ENCODE results near the gene TM6SF1. TPM values are rescaled to one million over a fixed set of nuclear protein-coding genes. Genes with fewer than 3 reads are reported as not detected.

The TM6SF1 gene
- total RNA-seq: 10 to 100 TPM; 10.4 to 15.5 (median 12.6) TPM
- 10.4 TPM for total RNA-seq (2013)

DNA sequence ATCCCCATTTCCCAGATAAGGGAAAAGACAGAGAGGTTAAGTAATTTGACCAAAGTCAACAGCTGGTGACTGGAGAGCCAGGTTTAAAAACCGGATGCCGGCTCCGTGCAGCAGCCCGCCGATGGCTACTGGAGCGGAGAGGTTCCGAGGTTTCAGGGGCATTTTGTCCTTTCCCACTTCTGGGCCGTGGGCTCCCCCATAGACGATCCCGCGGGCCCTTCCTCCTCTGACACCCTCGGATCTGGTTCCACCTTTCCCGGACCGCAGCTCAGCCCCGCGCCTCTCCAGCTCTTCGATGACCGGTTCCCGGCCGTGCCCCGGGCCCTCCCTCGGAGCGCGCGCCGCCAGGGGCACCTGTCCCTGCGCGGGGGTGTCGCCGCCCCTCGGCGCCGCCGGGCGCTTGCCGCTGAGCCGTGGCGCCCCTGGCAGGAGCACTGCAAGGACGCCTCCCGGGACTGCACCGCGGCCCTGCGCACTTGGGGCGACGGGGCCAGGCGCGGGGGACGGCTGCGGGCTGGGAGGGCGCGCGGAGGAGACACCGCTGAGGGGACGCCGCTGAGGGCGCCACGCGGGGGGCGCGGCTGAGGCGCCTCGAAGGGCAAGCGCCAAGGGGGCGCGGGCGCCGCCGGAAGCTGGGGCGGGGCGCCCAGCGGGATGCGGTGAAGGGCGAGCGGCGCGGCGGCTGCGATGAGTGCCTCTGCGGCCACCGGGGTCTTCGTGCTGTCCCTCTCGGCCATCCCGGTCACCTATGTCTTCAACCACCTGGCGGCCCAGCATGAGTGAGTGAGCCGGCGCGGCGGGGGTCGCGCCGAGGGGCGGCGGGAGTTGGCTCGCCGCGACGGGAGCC, at the start of gene TM6SF1:
Gene TM6SF1 (plus strand): TSS at position 652 of the 847 bp plus-strand sequence. CDS start 36 bp downstream, at position 688.
- H3K9me3 Mint-ChIP-seq: no peaks in the 10 kb centered on the region
- H3K4me1 ChIP-seq (ENCODE audit: control insufficient read depth, insufficient read depth, low read length): peaks cover 25% of the 10 kb centered on the region
- DNase-seq (peak; percentile 17 to 42), ATAC-seq (peak; percentile 52 to 56 (median 55))
- no peaks in the 10 kb centered on the region for H3K9me3 ChIP-seq (ENCODE audit: control insufficient read depth, insufficient read depth, low read length)
- H3K27ac Mint-ChIP-seq: peak within 1 kb of the TSS; percentile 69 to 96
- H3K4me3 ChIP-seq (ENCODE audit: low read length): peak within 1 kb of the TSS; percentile 47
- H3K4me1 Mint-ChIP-seq: peaks cover 26 to 38% of the 10 kb centered on the region in 2 donors
- peak within 1 kb of the TSS; percentile 97 for H3K4me3 Mint-ChIP-seq
- H3K36me3 Mint-ChIP-seq: no peaks in the 10 kb centered on the region
- H3K27ac ChIP-seq (ENCODE audit: low read length): peak within 1 kb of the TSS; percentile 68
- H3K27me3 Mint-ChIP-seq (ENCODE audit: low read depth in 2 of 2): peaks cover 5 to 8% of the 10 kb centered on the region in 2 donors
- WGBS (ENCODE audit: insufficient coverage): 1% methylated on average over 97 of the region's 97 CpGs
- no peak for TF ChIP-seq CTCF (IDR thresholded peaks at IDR 0.05)
- no peaks in the 10 kb centered on the region for H3K36me3 ChIP-seq (ENCODE audit: control insufficient read depth, insufficient read depth, low read length)
- H3K27me3 ChIP-seq (ENCODE audit: control insufficient read depth, insufficient read depth, low read length): no peaks in the 10 kb centered on the region
- intact Hi-C loops (cut with micrococcal nuclease): loop anchor here (5.0 kb wide), 1 partner anchor 95 kb away; the partner anchor contains the start of gene C15orf40

DNA sequence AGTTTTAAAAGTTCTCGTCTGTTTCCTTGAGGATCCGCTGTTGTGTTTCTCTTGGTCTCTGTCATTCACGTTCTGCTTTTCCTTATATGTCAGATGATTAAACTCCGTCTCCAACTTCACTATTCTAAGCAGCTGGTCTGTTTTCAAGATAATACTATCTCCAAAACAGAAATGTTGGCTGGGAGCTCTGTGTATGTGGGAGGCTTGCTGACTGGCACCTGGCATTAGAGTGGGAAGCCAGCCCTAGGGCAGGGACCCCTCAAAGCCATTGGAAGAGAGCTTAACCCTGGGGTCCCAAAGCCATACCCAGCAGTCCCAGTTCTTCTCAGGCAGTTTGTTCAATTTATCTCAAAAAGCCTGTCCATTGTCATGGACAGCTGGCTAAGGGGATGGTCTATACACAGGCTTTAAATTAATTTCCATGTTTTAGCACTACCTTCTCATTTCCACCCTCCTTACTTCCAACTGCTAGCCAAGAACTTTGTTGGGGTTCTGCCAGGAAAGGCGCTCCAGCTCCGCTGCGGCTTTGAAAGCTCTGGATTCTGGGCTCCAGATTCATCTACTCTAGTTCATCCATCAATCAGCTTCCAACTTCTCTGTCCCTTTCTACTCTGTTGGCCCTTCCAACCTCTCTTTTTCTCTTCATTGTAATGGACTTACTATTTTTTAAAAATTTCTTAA, 49.6 kb upstream of the TM6SF1 start:
- WGBS (ENCODE audit: insufficient coverage): 94% methylated on average over 6 of the region's 7 CpGs
- Histone ChIP-seq H3K36me3 (ENCODE audit: control insufficient read depth, insufficient read depth, low read length) (peaks cover 30% of the 10 kb centered on the region), H3K4me3 (ENCODE audit: low read length) (no peak overlapping the region), H3K9me3 (ENCODE audit: control insufficient read depth, insufficient read depth, low read length) (no peaks in the 10 kb centered on the region), H3K27me3 (ENCODE audit: control insufficient read depth, insufficient read depth, low read length) (no peaks in the 10 kb centered on the region), H3K27ac (ENCODE audit: low read length) (no peak overlapping the region), H3K4me1 (ENCODE audit: control insufficient read depth, insufficient read depth, low read length) (no peaks in the 10 kb centered on the region)
- Mint-ChIP-seq H3K36me3 (no peaks in the 10 kb centered on the region), H3K4me3 (no peak overlapping the region), H3K9me3 (no peaks in the 10 kb centered on the region), H3K27ac (peak overlapping the region; percentile 10 to 30), H3K27me3 (ENCODE audit: low read depth in 2 of 2) (no peaks in the 10 kb centered on the region), H3K4me1 (peaks cover 24 to 26% of the 10 kb centered on the region in 2 donors)
- TF ChIP-seq CTCF (IDR thresholded peaks at IDR 0.05): no peak
- no peak for ATAC-seq
- DNase-seq: no peak
- intact Hi-C loops (cut with micrococcal nuclease): no loop called here

GRCh38 chr15:83061680-83062079, 45.8 kb upstream of the TM6SF1 start:
- Histone ChIP-seq H3K9me3 (ENCODE audit: control insufficient read depth, insufficient read depth, low read length) (no peaks in the 10 kb centered on the region), H3K27me3 (ENCODE audit: control insufficient read depth, insufficient read depth, low read length) (no peaks in the 10 kb centered on the region), H3K27ac (ENCODE audit: low read length) (no peak overlapping the region), H3K36me3 (ENCODE audit: control insufficient read depth, insufficient read depth, low read length) (peaks cover 5% of the 10 kb centered on the region), H3K4me1 (ENCODE audit: control insufficient read depth, insufficient read depth, low read length) (peaks cover 5% of the 10 kb centered on the region), H3K4me3 (ENCODE audit: low read length) (no peak overlapping the region)
- H3K9me3 Mint-ChIP-seq: no peaks in the 10 kb centered on the region
- DNase-seq (no peak), ATAC-seq (no peak)
- no peak overlapping the region for H3K4me3 Mint-ChIP-seq
- no peaks in the 10 kb centered on the region for H3K27me3 Mint-ChIP-seq (ENCODE audit: low read depth in 2 of 2)
- intact Hi-C loops (cut with micrococcal nuclease): loop anchor here (10.0 kb wide), 1 partner anchor 247 kb away; no protein-coding TSS in a partner anchor
- 86% methylated on average over 1 of the region's 2 CpGs for WGBS (ENCODE audit: insufficient coverage)
- no peak for TF ChIP-seq CTCF (IDR thresholded peaks at IDR 0.05)
- peaks cover 22 to 32% of the 10 kb centered on the region in 2 donors for H3K4me1 Mint-ChIP-seq
- H3K36me3 Mint-ChIP-seq: no peaks in the 10 kb centered on the region
- H3K27ac Mint-ChIP-seq: no peak overlapping the region
